IPS-20b (cell line): ENCODE data around the gene C12orf76.
"Not testable (repeated sequence)": the region's sequence is repeated elsewhere in the genome, so short reads cannot be mapped to it uniquely, and the experiment has no call there.

Experiments used
- H3K27ac ChIP-seq: one replicate; pipeline ENCODE4 v1.5.1; 2013; ENCODE audit warnings: low read length
- H3K27me3 ChIP-seq: 2 replicates; pipeline ENCODE4 v1.6.1; 2013; ENCODE audit warnings: mild to moderate bottlenecking, low read length, inconsistent platforms; ENCODE audit not compliant: insufficient read depth
- H3K36me3 ChIP-seq: 2 replicates; pipeline ENCODE4 v1.6.1; 2013; ENCODE audit warnings: low read depth, mild to moderate bottlenecking, inconsistent platforms, low read length, moderate library complexity; ENCODE audit not compliant: insufficient read depth
- H3K4me1 ChIP-seq: 2 replicates; pipeline ENCODE4 v1.6.1; 2013; ENCODE audit warnings: mild to moderate bottlenecking, control low read depth, inconsistent platforms, low read length, moderate library complexity; ENCODE audit not compliant: insufficient read depth
- H3K4me3 ChIP-seq: 2 replicates; pipeline ENCODE4 v1.5.1; 2013; ENCODE audit warnings: mild to moderate bottlenecking, low read length, inconsistent platforms
- H3K9ac ChIP-seq: 2 replicates; pipeline ENCODE4 v1.6.1; 2013; ENCODE audit warnings: low read depth, mild to moderate bottlenecking, inconsistent platforms, low read length, moderate library complexity
- H3K9me3 ChIP-seq: 2 replicates; pipeline ENCODE4 v1.6.1; 2013; ENCODE audit warnings: mild to moderate bottlenecking, low read depth, low read length, inconsistent platforms; ENCODE audit not compliant: insufficient read depth

C12orf76 gene

GRCh38 chr12:110012137-110012536 is 36.2 kb downstream of the C12orf76 start:
- Histone ChIP-seq H3K9me3 (no peaks in the 10 kb centered on the region), H3K9ac (no peak overlapping the region)

GRCh38 chr12:110010853-110011723 is 37.2 kb downstream of the C12orf76 start:
- no peaks in the 10 kb centered on the region for H3K4me1 ChIP-seq
- H3K27me3 ChIP-seq, result no peaks in the 10 kb centered on the region
- H3K9me3 ChIP-seq, result no peaks in the 10 kb centered on the region
- H3K36me3 ChIP-seq, result 0 out of 2 replicates have a peak, but pooled peaks cover 4% of the 10 kb centered on the region
- H3K4me3 ChIP-seq, result no peak overlapping the region
- no peak overlapping the region for H3K9ac ChIP-seq
- H3K27ac ChIP-seq, result no peak overlapping the region

More at GRCh38 chr12:110012137-110012536, 36.2 kb downstream of the C12orf76 start:
- Histone ChIP-seq H3K36me3 (0 out of 2 replicates have a peak, but pooled peaks cover 4% of the 10 kb centered on the region), H3K27ac (no peak overlapping the region), H3K4me3 (no peak overlapping the region), H3K4me1 (no peaks in the 10 kb centered on the region), H3K27me3 (no peaks in the 10 kb centered on the region)

- not testable (repeated sequence) for H3K4me1 ChIP-seq, H3K27me3 ChIP-seq, H3K4me3 ChIP-seq, H3K36me3 ChIP-seq, H3K9me3 ChIP-seq, H3K9ac ChIP-seq, H3K27ac ChIP-seq
Measured at GRCh38 chr12:110008681-110009398, 39.5 kb downstream of the C12orf76 start.

- H3K36me3 ChIP-seq, result no peaks in the 10 kb centered on the region
- H3K27ac ChIP-seq, result no peak overlapping the region
- H3K9me3 ChIP-seq, result no peaks in the 10 kb centered on the region
- no peak overlapping the region for H3K9ac ChIP-seq
- no peaks in the 10 kb centered on the region for H3K4me1 ChIP-seq
- H3K27me3 ChIP-seq, result no peaks in the 10 kb centered on the region
- H3K4me3 ChIP-seq, result no peak overlapping the region
Measured at GRCh38 chr12:110007881-110008280, 40.4 kb downstream of the C12orf76 start.

- Histone ChIP-seq H3K9me3 (no peaks in the 10 kb centered on the region), H3K9ac (no peak overlapping the region), H3K27me3 (peaks cover 4% of the 10 kb centered on the region; the same call in 1 of the 2 replicates), H3K36me3 (no peaks in the 10 kb centered on the region), H3K4me3 (no peak overlapping the region), H3K4me1 (no peaks in the 10 kb centered on the region), H3K27ac (no peak overlapping the region)
Measured at GRCh38 chr12:110006115-110006514, 42.2 kb downstream of the C12orf76 start.

GRCh38 chr12:110005319-110005973 is 42.9 kb downstream of the C12orf76 start:
- H3K9ac ChIP-seq, result no peak overlapping the region
- no peaks in the 10 kb centered on the region for H3K9me3 ChIP-seq
- H3K27me3 ChIP-seq, result peaks cover 11% of the 10 kb centered on the region
- H3K4me1 ChIP-seq, result no peaks in the 10 kb centered on the region
- no peak overlapping the region for H3K27ac ChIP-seq
- H3K36me3 ChIP-seq, result no peaks in the 10 kb centered on the region
- no peak overlapping the region for H3K4me3 ChIP-seq

GRCh38 chr12:110004598-110004997 is 43.7 kb downstream of the C12orf76 start:
- Histone ChIP-seq H3K27me3 (peaks cover 20% of the 10 kb centered on the region), H3K4me3 (no peak overlapping the region), H3K9me3 (no peaks in the 10 kb centered on the region), H3K27ac (no peak overlapping the region), H3K4me1 (no peaks in the 10 kb centered on the region), H3K36me3 (no peaks in the 10 kb centered on the region), H3K9ac (no peak overlapping the region)

GRCh38 chr12:110002676-110003515 is 45.4 kb downstream of the C12orf76 start:
- Histone ChIP-seq H3K36me3 (no peaks in the 10 kb centered on the region), H3K4me1 (no peaks in the 10 kb centered on the region), H3K27ac (no peak overlapping the region), H3K9ac (no peak overlapping the region), H3K9me3 (no peaks in the 10 kb centered on the region), H3K27me3 (peaks cover 20% of the 10 kb centered on the region), H3K4me3 (no peak overlapping the region)

- Histone ChIP-seq H3K9me3 (no peaks in the 10 kb centered on the region), H3K36me3 (no peaks in the 10 kb centered on the region), H3K27ac (no peak overlapping the region), H3K27me3 (peaks cover 20% of the 10 kb centered on the region), H3K9ac (no peak overlapping the region), H3K4me1 (no peaks in the 10 kb centered on the region), H3K4me3 (no peak overlapping the region)
Measured at GRCh38 chr12:110001596-110001995, 46.7 kb downstream of the C12orf76 start.

- H3K27me3 ChIP-seq, result peaks cover 20% of the 10 kb centered on the region
- H3K4me1 ChIP-seq, result 0 out of 2 replicates have a peak, but pooled peaks cover 3% of the 10 kb centered on the region
- H3K4me3 ChIP-seq, result peak overlapping the region; percentile 77
- no peak overlapping the region for H3K27ac ChIP-seq
- H3K36me3 ChIP-seq, result no peaks in the 10 kb centered on the region
- no peaks in the 10 kb centered on the region for H3K9me3 ChIP-seq
- peak overlapping the region; percentile 91; the same call in 1 of the 2 replicates for H3K9ac ChIP-seq
Measured at GRCh38 chr12:109999983-110000505, 48.3 kb downstream of the C12orf76 start.

GRCh38 chr12:109999649-109999971 is 48.7 kb downstream of the C12orf76 start:
- H3K9me3 ChIP-seq, result no peaks in the 10 kb centered on the region
- no peaks in the 10 kb centered on the region for H3K36me3 ChIP-seq
- H3K27ac ChIP-seq, result no peak overlapping the region
- H3K27me3 ChIP-seq, result peaks cover 20% of the 10 kb centered on the region
- H3K4me3 ChIP-seq, result peak overlapping the region; percentile 77
- peak overlapping the region; percentile 91; the same call in 1 of the 2 replicates for H3K9ac ChIP-seq
- 0 out of 2 replicates have a peak, but pooled peaks cover 3% of the 10 kb centered on the region for H3K4me1 ChIP-seq
